IPS-NIHi7 (cell line): Measurements from ENCODE around the gene CFAP45.

Experiments used
- DNase-seq: peaks from one replicate; pipeline ENCODE4 v3.0.0; 2012; ENCODE audit warnings: mixed read lengths; ENCODE audit errors: extremely low spot score

CFAP45 gene

GRCh38 chr1:159936273-159936904 lies 36.4 kb upstream of the CFAP45 start:
- peak; percentile 89 for DNase-seq

- DNase-seq: no peak
Measured at GRCh38 chr1:159935719-159936272, 35.8 kb upstream of the CFAP45 start.

GRCh38 chr1:159935305-159935704 lies 35.3 kb upstream of the CFAP45 start:
- DNase-seq: no peak

- no peak for DNase-seq
Measured at GRCh38 chr1:159934136-159935039, 34.4 kb upstream of the CFAP45 start.

GRCh38 chr1:159933347-159933746 lies 33.4 kb upstream of the CFAP45 start:
- no peak for DNase-seq

GRCh38 chr1:159932296-159933285 lies 32.6 kb upstream of the CFAP45 start:
- DNase-seq: no peak

- DNase-seq: no peak
Measured at GRCh38 chr1:159931795-159932173, 31.8 kb upstream of the CFAP45 start.

GRCh38 chr1:159931101-159931794 lies 31.3 kb upstream of the CFAP45 start:
- no peak for DNase-seq

GRCh38 chr1:159930634-159931033 lies 30.7 kb upstream of the CFAP45 start:
- no peak for DNase-seq

- no peak for DNase-seq
Measured at GRCh38 chr1:159930216-159930615, 30.3 kb upstream of the CFAP45 start.

GRCh38 chr1:159929155-159930051 lies 29.4 kb upstream of the CFAP45 start:
- DNase-seq: peak; percentile 64

GRCh38 chr1:159928491-159929050 lies 28.6 kb upstream of the CFAP45 start:
- no peak for DNase-seq

GRCh38 chr1:159927849-159928431 lies 28.0 kb upstream of the CFAP45 start:
- no peak for DNase-seq

GRCh38 chr1:159927211-159927848 lies 27.4 kb upstream of the CFAP45 start:
- DNase-seq: no peak

- peak; percentile 50 for DNase-seq
Measured at GRCh38 chr1:159925719-159926078, 25.7 kb upstream of the CFAP45 start.

GRCh38 chr1:159924791-159925718 lies 25.1 kb upstream of the CFAP45 start, which contains the start of gene TAGLN2:
TAGLN2 (minus strand) TSS chr1:159925507; CDS start chr1:159920509, 4,998 bp downstream.
- peak; percentile 91 for DNase-seq

GRCh38 chr1:159924025-159924790 lies 24.2 kb upstream of the CFAP45 start:
- peak; percentile 79 for DNase-seq
